DLD1 (cell line): ENCODE measurements around the gene GRAMD1B.

Source experiments
- in situ Hi-C: cut with HindIII; loops from 2 replicates; pipeline ENCODE4 v1.10.0; 2017; ENCODE audit warnings: low sequenced_read_pairs

The GRAMD1B gene

DNA sequence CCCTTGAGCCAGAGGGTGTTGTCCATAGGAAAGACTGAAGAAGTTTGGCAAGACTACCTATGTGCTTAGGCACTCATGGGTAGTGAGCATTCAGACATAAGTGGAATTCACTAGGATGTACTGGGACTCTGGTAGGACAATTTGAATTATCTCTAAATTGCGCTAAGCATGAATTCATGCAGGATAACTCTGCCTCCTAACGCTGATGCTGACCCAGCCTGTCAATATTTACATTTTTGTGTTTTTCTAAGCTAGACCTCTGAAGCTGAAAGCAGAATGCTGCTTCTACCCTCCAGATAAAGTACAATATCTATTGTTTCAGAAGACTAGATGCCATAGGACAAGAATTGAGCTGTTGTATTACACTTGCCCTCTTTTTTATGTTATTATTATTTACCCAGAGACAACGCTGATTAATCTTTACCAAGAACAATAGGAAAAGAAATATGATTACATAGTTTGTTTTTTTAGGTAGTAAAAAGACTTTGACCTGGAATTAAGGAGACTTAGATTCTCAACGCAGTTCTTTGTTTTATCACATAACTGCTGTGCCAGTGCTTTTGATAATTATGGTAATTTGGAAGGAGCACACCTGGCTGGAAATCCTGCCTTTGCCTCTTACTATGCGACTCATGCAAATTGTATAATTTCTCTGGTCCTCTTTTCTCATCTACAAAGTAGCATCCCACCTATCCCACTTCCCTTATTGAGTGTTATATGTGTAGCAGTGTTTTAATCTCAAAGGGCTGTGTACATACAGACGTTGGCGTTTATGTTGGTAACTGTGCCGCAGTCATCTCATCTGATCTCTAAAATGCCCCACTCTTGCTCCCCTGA, 21.2 kb upstream of the GRAMD1B start:
- in situ Hi-C loops, result no loop called here

GRCh38 chr11:123409456-123410217, 20.4 kb upstream of the GRAMD1B start:
- in situ Hi-C loops, result no loop called here

GRCh38 chr11:123410218-123410549, 19.9 kb upstream of the GRAMD1B start:
- in situ Hi-C loops, result no loop called here

DNA sequence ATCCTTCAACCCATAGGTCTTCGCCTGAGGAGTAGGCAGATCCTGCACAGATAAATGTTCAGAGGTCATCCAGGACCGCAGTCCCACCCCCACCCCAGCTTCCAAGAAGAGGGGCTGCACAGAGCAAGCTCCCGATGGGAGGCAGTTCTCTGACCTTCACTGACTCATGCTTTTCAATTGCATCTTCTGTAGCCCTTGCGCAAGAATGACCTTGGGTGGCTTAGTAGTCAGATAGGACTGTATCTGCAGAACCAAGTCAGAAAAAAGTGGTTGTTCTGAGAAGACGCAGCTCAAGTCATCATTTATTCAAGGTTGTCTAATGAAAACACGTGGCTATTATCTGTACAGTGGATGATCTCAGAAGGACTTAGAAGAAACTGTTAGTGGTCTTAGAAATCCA, 16.4 kb upstream of the GRAMD1B start:
- in situ Hi-C loops, result no loop called here

GRCh38 chr11:123416566-123416965, 13.5 kb upstream of the GRAMD1B start:
- in situ Hi-C loops, result no loop called here

GRCh38 chr11:123418351-123419114, 11.5 kb upstream of the GRAMD1B start:
- in situ Hi-C loops, result no loop called here

DNA sequence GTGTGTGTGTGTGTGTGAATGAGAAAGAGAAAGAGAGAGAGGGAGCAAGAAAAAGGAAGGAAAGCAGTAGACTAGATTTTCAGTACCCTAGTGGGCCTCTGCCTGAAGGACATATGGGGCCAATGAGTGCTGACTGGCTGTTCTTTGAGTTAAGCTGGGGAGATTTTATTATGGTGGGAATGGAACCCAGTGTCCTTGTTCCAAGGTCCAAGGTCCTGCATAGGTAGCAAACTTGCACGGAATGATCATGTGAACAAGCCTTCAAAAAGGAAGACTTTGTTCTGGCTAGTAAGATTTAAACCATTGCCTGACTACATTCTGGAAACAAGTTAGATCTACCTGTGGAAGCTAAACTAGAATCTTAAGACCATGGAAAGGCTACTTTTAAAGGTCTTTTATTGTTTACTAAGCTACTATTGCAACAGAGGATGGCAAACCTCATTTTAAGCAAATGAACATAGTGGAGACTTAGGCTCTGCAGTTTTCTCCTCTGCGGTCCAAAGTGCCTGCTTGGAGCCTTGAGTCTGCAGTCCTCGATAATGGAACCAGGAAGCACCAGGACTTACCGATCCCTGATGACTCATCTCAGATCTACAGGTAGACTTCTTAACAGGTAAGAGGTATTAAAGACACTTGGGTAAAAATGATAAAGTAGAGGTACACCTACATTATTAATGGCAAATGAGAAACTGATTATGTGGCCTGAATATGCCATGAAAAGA, 10.2 kb upstream of the GRAMD1B start:
- in situ Hi-C loops, result no loop called here

DNA sequence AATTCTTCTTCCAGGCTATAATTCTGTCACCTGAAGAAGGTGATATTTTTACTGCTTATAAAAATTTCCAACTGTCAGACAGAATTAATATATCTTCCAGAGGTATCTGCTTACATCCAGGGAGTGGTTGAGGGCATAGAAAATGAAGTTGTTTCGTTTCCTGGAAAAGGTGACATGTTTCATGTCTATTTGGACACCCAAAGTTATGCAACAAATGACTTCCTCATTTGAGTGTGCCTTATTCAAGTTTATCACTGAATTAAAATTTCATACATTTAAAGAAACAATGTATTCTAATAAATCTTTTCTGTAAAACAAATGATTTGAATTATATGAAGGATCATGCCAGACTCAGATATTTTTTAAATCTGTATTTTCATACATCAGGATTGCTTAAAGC, 8.5 kb upstream of the GRAMD1B start:
- in situ Hi-C loops, result no loop called here

DNA sequence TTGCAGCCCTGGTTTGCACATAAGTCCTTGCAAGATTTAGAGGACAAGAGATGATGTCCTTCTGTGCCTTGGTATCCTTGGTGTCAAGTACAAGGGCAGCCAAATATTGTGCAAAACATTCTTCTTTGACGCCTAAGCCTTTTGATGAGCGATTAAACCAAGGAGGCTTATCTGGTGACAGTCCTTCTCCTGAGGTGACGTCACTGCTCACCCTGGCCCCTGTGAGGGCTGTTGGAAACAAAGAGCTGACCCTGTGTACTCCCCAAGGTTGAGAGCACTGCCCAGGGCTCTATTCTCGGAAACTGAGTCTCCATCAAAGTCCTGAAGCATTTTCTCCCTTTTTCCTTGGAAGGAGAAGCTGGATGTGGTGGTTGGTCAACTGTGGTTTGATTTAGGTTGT, 4.7 kb upstream of the GRAMD1B start:
- in situ Hi-C loops, result no loop called here

GRCh38 chr11:123426789-123427188, 3.3 kb upstream of the GRAMD1B start:
- in situ Hi-C loops, result no loop called here

- in situ Hi-C loops, result no loop called here
These were observed 2.7 kb upstream of the GRAMD1B start for GRCh38 chr11:123427405-123427804.

DNA sequence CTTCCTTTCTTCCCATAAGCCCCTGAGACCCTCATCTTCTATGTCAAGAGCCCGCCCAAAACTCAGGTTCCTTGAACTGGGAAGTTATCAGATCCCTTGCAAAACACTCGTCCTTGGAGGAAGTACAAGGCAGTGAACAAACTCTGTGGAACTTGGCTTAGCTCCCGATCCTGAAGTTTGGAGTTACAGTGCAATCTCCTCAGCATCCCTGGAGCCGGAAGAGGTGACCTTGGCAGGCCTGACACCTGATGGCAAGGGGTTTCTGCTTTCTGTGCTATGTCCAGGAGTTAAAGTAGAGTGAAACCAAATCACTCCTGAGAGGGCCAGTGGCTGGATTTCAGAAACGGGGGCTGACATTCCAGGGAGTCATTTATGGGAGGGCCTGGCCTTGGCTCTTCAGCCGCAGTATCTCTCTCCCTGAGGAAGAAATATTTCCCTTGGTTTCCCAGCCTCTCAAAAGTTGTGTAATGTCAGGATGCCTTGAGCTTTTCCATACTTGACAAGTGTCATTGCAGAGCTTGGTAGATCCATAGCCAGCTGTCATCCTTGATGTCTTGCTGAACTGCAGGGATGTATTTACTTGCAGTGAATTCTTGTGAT, 1.9 kb upstream of the GRAMD1B start:
- in situ Hi-C loops, result no loop called here

GRCh38 chr11:123429336-123429735, 733 bp upstream of the GRAMD1B start:
- in situ Hi-C loops, result no loop called here

- in situ Hi-C loops, result no loop called here
These were observed 840 bp downstream of the GRAMD1B start for GRCh38 chr11:123430721-123431497.

DNA sequence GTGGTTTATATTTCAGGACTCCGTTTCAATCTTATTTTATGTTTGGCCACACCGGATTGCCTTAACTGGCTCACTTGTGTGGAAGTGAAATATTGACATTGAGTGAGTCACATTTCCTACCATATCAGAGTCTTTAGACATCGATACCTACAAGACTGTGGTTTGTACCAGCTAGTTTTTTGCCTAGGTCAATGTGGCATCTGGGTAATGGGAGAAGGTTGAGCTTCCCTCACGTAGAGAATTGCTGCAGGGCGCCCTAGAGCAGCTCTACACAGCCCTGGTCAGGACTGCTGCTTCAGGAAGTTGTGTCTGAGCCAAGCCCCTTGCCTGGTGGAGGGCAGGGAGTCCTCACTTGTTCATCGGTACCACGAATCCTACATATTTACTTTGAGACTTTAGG, 1.6 kb downstream of the GRAMD1B start:
- in situ Hi-C loops, result no loop called here

DNA sequence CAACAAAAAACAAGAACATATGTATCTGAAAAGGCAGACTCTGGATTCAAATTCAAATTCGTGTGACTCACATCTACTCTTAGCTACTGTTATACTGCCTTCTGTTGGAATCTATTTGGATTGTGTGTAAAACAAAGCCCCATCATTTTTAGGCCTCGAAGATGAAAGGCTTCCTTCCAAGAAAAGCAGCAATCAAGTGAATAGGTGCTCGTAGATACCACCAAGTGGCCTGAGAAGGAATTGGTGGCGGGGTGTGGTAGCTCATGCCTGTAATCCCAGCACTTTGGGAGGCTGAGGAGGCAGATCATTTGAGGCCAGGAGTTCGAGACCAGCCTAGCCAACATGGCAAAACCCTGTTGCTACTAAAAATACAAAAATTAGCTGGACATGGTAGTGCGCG, 4.2 kb downstream of the GRAMD1B start:
- in situ Hi-C loops, result no loop called here

DNA sequence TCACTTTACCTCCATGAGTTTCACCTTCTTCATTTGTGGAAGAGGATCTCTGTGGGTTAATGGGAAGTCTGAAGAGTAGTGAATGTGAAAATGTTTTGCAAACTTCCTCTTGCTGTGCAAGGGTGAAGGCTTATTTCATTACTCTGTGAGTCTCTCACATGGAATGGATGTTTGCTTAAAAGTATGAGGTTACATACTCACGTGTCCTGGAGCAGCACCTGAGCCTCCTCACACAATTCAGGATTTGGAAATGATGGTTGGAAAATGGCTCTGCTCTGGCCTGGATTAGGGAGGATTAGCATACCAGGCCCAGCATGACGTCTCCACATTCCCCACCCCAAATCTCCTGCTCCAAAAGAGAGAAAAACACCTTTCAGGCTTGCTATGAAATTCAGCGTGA, 4.8 kb downstream of the GRAMD1B start:
- in situ Hi-C loops, result no loop called here

GRCh38 chr11:123437236-123437979, 7.3 kb downstream of the GRAMD1B start:
- in situ Hi-C loops, result no loop called here

DNA sequence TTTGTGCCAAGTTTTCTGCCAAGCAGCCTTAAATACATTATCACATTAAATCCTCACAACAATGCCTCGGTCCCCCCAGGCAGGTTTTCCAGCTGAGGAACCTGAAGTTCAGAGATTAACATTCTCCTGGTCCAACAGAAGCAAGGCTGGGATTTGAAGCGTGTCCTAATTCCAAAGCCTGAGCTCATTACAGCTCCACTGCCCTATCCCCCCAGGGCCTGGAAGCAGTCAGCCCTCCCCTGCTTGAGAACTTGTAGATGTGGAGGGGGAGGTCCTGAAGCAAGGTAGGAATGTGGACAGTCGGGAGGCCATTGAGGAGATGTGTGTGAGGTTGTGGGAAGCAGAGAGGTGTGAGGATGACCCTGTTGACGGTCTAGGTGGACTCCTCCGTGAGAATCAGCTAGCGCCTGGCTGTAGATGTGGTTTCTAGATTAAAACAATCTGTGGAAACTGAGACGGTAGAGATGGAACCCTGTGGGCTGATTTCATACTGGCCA, 8.1 kb downstream of the GRAMD1B start:
- in situ Hi-C loops, result no loop called here
